SHP77 (cell line): ENCODE data around the gene ITFG2.
"Not testable (repeated sequence)": the region's sequence is repeated elsewhere in the genome, so short reads cannot be mapped to it uniquely, and the experiment has no call there.

ENCODE experiments used
- DNase-seq, 2 experiments: peaks; one replicate each; lab custom pipeline; 2025; lab: John Stamatoyannopoulos, UW

Gene ITFG2

GRCh38 chr12:2863402-2863801, 50.9 kb downstream of the ITFG2 start:
- DNase-seq, result not testable (repeated sequence)

GRCh38 chr12:2864198-2864597, 51.7 kb downstream of the ITFG2 start:
- DNase-seq, result no peak

DNA sequence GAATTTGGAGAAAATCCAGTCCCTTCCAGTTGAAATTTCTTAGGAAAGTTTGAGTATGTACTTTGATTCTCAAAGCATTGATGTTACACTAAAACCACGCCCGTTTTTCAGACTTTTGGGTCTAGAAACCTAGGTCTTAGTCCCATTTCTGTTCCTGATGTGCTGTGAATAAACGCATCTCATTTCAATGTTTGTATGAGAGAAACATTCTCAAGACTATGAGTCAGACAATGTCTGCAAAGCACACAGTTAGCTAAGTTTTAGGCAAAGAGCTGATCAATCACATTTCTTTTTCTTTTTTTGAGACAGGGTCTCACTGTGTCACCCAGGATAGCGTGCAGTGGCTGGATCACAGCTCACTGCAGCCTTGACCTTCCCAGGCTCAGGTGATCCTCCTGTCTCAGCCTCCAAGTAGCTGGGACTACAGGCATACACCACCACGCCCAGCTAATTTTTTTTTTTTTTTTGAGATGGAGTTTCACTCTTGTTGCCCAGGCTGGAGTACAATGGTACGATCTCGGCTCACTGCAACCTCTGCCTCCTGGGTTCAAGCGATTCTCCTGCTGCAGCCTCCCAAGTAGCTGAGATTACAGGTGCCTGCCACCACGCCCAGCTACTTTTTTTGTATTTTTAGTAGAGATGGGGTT, 56.6 kb downstream of the ITFG2 start:
- not testable (repeated sequence) for DNase-seq
